Neural progenitor cell (in vitro differentiated cells): ENCODE measurements around the gene ADAMTS6.

Experiments
- EZH2 ChIP-seq: fragments of 200-600 bp; sonication (generic); IDR thresholded peaks from 2 replicates; pipeline ENCODE4 v1.6.1; 2017; ENCODE audit warnings: antibody characterized with exemption, mild to moderate bottlenecking, moderate library complexity
- EZH2phosphoT487 ChIP-seq: fragments of 200-600 bp; sonication (generic); IDR thresholded peaks from 2 replicates; pipeline ENCODE4 v1.6.1; 2017; ENCODE audit warnings: antibody characterized with exemption
- TF ChIP-seq, protein P1 (sequence below): fragments of 200-600 bp; sonication (generic); IDR thresholded peaks from 2 replicates; pipeline ENCODE4 v1.5.1; 2017; ENCODE audit warnings: antibody characterized with exemption, mild to moderate bottlenecking

DNA sequence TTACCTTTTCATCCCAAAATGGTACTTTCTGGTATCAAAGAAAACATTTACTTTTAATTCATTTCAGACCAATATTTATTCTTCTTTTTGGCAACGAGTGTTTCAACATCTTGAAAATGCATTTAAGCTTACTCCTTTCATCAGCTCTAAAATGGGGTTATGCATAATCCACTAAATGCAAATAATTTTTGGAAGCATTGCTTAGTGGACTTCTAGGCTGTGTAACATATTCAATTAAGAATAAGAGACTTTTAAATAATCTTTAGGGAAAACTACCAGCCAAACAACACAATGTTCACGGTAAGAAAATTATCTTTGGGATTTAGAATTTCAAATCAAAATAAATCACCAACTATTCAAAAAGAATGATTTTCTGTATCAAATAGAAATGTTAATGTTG is 118.2 kb downstream of the ADAMTS6 start:
- TF ChIP-seq, protein P1, sequence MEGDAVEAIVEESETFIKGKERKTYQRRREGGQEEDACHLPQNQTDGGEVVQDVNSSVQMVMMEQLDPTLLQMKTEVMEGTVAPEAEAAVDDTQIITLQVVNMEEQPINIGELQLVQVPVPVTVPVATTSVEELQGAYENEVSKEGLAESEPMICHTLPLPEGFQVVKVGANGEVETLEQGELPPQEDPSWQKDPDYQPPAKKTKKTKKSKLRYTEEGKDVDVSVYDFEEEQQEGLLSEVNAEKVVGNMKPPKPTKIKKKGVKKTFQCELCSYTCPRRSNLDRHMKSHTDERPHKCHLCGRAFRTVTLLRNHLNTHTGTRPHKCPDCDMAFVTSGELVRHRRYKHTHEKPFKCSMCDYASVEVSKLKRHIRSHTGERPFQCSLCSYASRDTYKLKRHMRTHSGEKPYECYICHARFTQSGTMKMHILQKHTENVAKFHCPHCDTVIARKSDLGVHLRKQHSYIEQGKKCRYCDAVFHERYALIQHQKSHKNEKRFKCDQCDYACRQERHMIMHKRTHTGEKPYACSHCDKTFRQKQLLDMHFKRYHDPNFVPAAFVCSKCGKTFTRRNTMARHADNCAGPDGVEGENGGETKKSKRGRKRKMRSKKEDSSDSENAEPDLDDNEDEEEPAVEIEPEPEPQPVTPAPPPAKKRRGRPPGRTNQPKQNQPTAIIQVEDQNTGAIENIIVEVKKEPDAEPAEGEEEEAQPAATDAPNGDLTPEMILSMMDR = no peak
- TF ChIP-seq EZH2 = no peak
- TF ChIP-seq EZH2phosphoT487 = no peak
